K562 (cell line): ENCODE measurements around the gene FAM181B.

Experiments
- BCLAF1 ChIP-seq, 2 experiments: fragments of 450-650 bp in 1 of 2; IDR thresholded peaks; 2 replicates each; pipeline ENCODE4 v1.6.1; 2011 to 2017; ENCODE audit warnings: low read depth in 2 of 2, antibody characterized with exemption in 1 of 2, borderline replicate concordance in 1 of 2, low read length in 1 of 2, mild to moderate bottlenecking in 1 of 2, mixed read lengths in 1 of 2; ENCODE audit not compliant: control insufficient read depth in 1 of 2
- CTCF ChIP-seq, 3 experiments: IDR thresholded peaks in 2 of 3; conservative IDR thresholded peaks in 1 of 3; 2 replicates each; pipeline ENCODE4 v1.5.1; 2011 to 2012; ENCODE audit warnings: low read length in 3 of 3, mild to moderate bottlenecking in 3 of 3, control low read depth in 2 of 3, improper control_type of control experiment in 1 of 3, inconsistent platforms in 1 of 3, low read depth in 1 of 3, mixed read lengths in 1 of 3, moderate library complexity in 1 of 3; ENCODE audit not compliant: insufficient read depth in 2 of 3
- NCOR1 ChIP-seq: fragments of 450-650 bp; IDR thresholded peaks from 2 replicates; pipeline ENCODE4 v1.6.1; 2016; ENCODE audit warnings: mild to moderate bottlenecking, moderate library complexity
- POLR2A ChIP-seq: fragments of 450-650 bp; conservative IDR thresholded peaks from 2 replicates; pipeline ENCODE4 v1.6.1; 2016
- POLR2AphosphoS5 ChIP-seq: IDR thresholded peaks from 2 replicates; pipeline ENCODE4 v1.6.1; 2011; ENCODE audit warnings: mild to moderate bottlenecking, low read depth, low read length, moderate library complexity; ENCODE audit not compliant: control insufficient read depth, insufficient read depth
- TF ChIP-seq, protein P1 (sequence below): fragments of 450-650 bp; IDR thresholded peaks from 2 replicates; pipeline ENCODE4 v1.6.1; 2018; ENCODE audit not compliant: partially characterized antibody

DNA sequence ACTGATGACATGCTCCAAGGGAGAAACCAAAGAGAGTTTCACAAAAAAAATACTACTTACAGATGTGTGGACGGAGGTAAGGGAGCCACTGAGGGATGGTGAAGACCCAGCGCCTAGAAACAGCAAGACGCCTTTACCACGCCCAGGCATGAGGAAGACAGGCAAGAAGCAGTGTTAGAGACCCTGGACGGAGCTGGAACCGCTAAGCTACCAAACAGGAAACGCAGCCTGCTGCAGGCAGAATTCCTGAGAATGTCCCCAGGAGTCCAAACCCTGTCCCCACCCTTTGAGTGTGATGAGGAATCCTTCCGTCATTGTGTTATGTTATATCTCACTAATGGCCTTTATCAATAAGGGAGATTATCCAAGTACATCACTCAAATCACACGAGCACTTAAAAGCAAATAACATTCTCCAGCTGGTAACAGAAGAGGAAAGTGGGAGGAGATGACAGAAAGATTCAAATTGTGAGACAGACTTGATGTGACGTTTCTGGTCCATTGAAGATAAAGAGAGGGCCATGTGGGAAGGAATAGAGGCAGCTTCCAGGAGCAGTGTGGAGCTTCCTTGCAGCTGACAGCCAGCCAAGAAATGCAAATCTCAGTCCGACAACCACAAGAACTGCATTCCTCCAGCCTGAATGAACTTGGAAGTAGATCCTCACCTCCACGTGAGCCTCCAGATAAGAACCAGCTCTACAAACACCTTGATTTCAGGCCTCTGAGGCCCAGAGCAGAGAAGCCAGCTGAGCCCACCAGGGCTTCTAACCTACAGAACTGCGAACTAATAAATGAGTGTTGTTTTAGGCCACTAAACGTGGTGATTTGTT lies 19.1 kb downstream of the FAM181B start:
- TF ChIP-seq POLR2A (no peak), BCLAF1 (IDR thresholded peaks at IDR 0.05; ENCODE audit: borderline replicate concordance in 1 of 2, control insufficient read depth in 1 of 2, low read depth in 2 of 2, low read length in 1 of 2) (no peak), CTCF (IDR thresholded peaks at IDR 0.05 in 2 of 3, conservative IDR thresholded peaks at IDR 0.05 in 1 of 3; ENCODE audit: insufficient read depth in 2 of 3, low read depth in 1 of 3, low read length in 3 of 3) (no peak), NCOR1 (no peak), POLR2AphosphoS5 (no peak)
- TF ChIP-seq, protein P1, sequence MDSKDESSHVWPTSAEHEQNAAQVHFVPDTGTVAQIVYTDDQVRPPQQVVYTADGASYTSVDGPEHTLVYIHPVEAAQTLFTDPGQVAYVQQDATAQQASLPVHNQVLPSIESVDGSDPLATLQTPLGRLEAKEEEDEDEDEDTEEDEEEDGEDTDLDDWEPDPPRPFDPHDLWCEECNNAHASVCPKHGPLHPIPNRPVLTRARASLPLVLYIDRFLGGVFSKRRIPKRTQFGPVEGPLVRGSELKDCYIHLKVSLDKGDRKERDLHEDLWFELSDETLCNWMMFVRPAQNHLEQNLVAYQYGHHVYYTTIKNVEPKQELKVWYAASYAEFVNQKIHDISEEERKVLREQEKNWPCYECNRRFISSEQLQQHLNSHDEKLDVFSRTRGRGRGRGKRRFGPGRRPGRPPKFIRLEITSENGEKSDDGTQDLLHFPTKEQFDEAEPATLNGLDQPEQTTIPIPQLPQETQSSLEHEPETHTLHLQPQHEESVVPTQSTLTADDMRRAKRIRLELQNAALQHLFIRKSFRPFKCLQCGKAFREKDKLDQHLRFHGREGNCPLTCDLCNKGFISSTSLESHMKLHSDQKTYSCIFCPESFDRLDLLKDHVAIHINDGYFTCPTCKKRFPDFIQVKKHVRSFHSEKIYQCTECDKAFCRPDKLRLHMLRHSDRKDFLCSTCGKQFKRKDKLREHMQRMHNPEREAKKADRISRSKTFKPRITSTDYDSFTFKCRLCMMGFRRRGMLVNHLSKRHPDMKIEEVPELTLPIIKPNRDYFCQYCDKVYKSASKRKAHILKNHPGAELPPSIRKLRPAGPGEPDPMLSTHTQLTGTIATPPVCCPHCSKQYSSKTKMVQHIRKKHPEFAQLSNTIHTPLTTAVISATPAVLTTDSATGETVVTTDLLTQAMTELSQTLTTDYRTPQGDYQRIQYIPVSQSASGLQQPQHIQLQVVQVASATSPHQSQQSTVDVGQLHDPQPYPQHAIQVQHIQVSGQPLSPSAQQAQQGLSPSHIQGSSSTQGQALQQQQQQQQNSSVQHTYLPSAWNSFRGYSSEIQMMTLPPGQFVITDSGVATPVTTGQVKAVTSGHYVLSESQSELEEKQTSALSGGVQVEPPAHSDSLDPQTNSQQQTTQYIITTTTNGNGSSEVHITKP: no peak
